Breast epithelium (tissue), 3 donors: ENCODE data around the gene PHF12.

Experiments
- CTCF ChIP-seq, 3 donors: fragments of 450-650 bp; IDR thresholded peaks; one replicate each; pipeline ENCODE4 v1.5.1; 2016 to 2017; ENCODE audit warnings: antibody characterized with exemption in 3 of 3, mild to moderate bottlenecking in 3 of 3, moderate library complexity in 3 of 3
- POLR2A ChIP-seq: fragments of 450-650 bp; IDR thresholded peaks from one replicate; pipeline ENCODE4 v1.6.1; 2016; ENCODE audit warnings: antibody characterized with exemption, mild to moderate bottlenecking, moderate library complexity
- POLR2AphosphoS5 ChIP-seq, 3 donors: sonication (generic); formaldehyde crosslinking; IDR thresholded peaks; one replicate each; pipeline ENCODE4 v1.6.1; 2017; ENCODE audit warnings: antibody characterized with exemption in 3 of 3

DNA sequence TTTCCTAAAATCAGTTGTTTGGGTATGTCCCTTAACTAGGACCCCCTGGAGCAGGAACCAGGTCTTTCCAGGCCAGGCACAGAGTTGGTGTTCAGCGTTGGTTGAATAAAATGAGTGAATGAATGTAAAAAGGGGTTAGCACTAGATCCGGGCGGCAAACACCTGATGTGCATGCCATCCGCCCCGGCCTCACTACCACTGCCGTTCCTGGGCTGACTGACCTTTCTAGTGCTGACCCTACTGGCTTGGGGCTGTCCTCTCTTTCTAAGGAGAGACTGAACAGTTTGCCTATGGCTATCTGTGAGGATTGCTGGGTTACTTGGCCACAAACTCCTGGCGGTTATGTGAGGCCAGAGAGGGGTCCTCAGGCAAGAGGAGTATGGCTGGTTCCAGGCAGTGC is 10.1 kb upstream of the PHF12 start:
- TF ChIP-seq CTCF (IDR thresholded peaks at IDR 0.05) (no peak), POLR2A (no peak), POLR2AphosphoS5 (IDR thresholded peaks at IDR 0.05) (no peak)
